ENCODE measurements around the gene FANK1.
"Not testable (repeated sequence)": the region's sequence is repeated elsewhere in the genome, so short reads cannot be mapped to it uniquely, and the experiment has no call there.

GRCh38 chr10:125897317-125897716, 953 bp downstream of the FANK1 start:
- TF ChIP-seq EZH2 (optimal IDR thresholded peaks at IDR 0.05; ENCODE audit: low read depth, low read length); EZH2phosphoT487 (IDR thresholded peaks at IDR 0.05; ENCODE audit: low read length): not testable (repeated sequence)

Data from MM.1S (cell line).